Stimulated activated CD4-positive, alpha-beta T cell treated with anti-CD3 and anti-CD28 coated beads, Interleukin-15, amount 100 ng/mL, for 1 hour (primary cell): Measurements from ENCODE around the gene GPD2.

Source experiments
- DNase-seq, 2 donors: peaks; one replicate each; pipeline ENCODE4 v3.0.0-alpha.2; 2020; ENCODE audit warnings: low read depth in 1 of 2, low spot score in 1 of 2

The GPD2 gene

DNA sequence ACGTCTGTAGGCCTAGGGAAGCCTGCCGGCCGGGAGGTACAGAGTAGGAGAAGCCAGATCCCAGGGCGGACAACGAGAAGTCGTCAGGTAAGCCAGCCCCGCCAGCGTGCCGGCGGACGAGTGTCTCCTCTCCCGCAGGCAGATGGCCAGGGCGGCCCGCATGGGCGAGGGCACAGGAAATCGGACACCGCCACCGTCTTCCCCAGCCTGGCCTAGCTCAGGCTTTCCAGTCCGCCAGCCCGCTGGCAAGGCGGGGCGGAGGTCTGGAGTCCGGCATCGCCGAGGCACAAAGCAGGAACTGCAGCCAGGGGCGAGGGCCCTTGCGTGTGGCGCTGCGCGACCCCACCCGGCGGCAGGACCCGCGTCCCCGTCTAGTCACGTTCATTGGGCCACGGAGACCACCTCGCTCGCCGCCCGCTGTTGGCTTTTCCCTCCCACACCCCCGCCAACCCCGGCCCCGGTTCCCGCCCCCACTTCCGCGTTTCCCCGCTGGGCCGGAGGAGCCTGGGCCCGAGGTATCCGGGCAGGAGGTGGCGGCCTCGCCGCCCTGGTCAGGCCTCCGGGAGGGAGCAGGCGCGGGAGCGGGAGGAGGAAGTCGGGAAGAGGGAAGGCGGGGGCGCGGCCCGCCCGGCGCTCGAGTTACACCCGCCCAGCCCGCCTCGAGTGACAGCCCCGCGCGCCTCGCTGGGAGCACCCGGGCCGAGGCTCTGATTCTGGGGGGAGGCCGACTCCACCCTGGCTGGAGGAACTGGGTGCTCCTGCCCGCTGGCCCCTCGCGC lies at the start of gene GPD2:
Gene GPD2, plus strand, starts transcription at position 662 of the 779 bp plus-strand sequence. CDS start 39,727 bp downstream, outside the sequence.
- peak; percentile 35 to 43 for DNase-seq

GRCh38 chr2:156394033-156394741 lies 42.0 kb upstream of the GPD2 start:
- no peak for DNase-seq

- DNase-seq, result no peak
Measured at GRCh38 chr2:156396126-156396525, 40.1 kb upstream of the GPD2 start.

GRCh38 chr2:156397229-156397628 lies 39.0 kb upstream of the GPD2 start:
- no peak for DNase-seq

GRCh38 chr2:156398176-156398575 lies 38.0 kb upstream of the GPD2 start:
- no peak for DNase-seq

DNA sequence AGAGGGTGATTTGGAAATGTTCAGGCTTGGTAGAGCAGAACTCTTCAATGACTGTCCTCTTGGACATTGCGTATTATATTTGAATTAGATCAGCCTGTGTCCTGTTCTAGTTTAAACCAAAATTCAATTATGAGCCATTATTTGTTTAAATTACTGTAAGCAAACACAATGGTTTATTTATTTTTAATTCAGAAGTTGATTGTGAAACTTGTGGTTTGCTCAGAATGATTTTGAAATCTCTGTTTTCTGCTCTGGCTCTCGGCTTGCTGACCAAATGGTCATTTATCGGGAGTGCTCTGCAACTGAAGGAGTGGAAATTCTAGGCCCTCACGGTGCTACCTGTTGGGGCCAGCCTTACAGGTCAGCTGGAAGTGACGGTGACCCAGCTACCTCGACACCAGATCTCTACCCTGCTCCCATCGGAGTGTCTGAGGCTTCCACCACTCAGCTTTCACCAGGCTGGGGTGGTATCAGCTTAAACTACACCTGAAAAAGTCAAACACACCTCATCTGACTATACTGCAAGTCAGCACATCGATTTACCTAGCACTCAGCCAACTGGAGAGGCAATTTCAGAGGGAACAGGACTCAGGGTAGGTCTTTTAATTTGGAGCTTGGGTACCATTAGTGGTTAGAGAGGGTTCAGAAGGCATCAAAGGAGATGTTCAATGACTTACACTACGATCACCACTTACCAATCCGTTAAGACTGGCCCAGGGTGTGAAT lies 36.8 kb upstream of the GPD2 start:
- no peak for DNase-seq

GRCh38 chr2:156399950-156400705 lies 36.1 kb upstream of the GPD2 start:
- DNase-seq, result peak; percentile 24 to 38

DNA sequence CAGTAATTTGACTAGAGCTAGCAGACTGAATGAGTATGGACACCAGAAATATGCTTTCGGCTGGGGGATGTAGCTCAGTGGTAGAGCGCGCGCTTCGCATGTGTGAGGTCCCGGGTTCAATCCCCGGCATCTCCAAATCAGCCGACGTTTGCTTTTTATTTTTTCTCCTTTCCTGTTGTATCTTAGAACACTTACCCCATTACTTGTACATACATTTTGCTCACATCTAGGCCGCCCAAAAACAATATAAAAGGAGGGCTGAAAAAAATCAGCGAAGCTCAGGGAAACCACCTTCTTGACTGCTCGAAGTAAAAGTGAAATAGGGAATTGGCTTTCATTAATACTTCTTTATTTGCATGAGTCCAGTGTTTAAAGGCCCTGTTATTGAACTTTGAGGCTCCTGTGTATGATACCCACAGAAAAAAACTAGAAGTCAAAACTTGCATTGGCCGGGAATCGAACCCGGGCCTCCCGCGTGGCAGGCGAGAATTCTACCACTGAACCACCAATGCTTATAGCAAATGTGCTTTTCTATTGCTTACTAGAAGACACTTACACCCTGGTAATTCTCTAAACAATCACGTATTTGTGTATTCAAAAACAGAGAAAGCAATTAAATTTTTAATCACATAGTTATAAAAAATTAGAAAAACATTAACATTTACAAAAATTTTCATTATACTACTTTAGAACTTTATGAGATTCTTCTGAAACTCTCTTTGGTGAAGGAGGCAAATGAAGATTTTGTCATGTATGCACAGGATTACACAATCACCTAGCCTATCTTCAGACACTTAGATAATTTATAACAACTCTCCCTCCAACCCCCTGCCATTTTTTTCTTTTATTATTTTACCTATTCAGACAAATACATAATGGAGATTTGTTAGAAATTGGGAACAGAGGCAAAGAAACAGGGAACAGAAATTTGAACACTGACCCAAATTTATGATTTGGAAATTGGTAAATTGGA lies 35.2 kb upstream of the GPD2 start:
- DNase-seq, result peak; percentile 63 to 74

GRCh38 chr2:156401861-156402260 lies 34.3 kb upstream of the GPD2 start:
- no peak for DNase-seq

GRCh38 chr2:156405586-156405985 lies 30.6 kb upstream of the GPD2 start:
- no peak for DNase-seq

GRCh38 chr2:156411835-156412234 lies 24.3 kb upstream of the GPD2 start:
- DNase-seq, result no peak

DNA sequence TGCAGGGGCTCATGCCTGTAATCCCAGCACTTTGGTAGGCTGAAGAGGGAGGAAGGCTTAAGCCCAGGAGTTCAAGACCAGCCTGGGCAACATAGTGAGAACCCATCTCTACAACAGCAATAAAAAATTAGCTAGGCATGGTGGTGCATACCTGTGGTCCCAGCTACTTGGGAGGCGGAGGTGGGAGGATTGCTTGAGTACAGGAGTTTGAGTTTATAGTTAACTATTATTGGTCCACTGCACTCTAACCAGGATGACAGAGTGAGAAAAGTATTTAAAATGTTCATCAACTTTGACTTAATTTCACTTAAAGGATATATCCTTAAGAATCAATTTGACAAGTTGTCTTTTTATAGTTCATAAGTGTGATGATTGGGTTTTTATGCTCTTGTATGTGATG lies 14.3 kb upstream of the GPD2 start:
- no peak for DNase-seq

- DNase-seq, result no peak
Measured at GRCh38 chr2:156423674-156424282, 12.4 kb upstream of the GPD2 start.

DNA sequence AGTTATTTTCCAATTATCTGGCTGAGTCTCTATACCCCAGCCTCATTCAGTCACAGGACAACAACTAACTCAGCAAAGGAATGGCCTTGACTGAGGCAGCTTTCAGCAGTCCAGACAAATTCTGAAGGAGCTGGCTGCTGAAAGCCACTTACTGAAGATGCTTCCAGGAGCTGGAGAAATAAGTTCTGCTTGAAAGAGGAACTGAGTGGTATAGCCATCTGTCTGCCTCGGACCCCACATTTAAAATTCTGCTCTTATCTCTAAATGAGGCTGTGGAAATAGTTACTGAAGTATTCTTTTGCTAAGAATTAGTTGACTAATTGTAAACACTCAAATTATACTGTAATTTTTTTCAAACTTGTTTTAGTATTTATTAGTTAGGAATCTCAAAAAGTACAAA lies 9.1 kb upstream of the GPD2 start:
- DNase-seq, result no peak

GRCh38 chr2:156429211-156429610 lies 7.0 kb upstream of the GPD2 start:
- DNase-seq, result no peak

- DNase-seq, result no peak
Measured at GRCh38 chr2:156430236-156430979, 5.8 kb upstream of the GPD2 start.

GRCh38 chr2:156430980-156431358 lies 5.2 kb upstream of the GPD2 start:
- no peak for DNase-seq

GRCh38 chr2:156434461-156435291 lies 1.5 kb upstream of the GPD2 start:
- DNase-seq, result no peak
